HG03159 (cell line): Measurements from ENCODE around the gene PTPRN2.
"Not testable (repeated sequence)": the region's sequence is repeated elsewhere in the genome, so short reads cannot be mapped to it uniquely, and the experiment has no call there.

Experiments used
- ATAC-seq: cut with Tn5 transposase; IDR thresholded peaks from one replicate; pipeline ENCODE4 v1.9.1; 2021; ENCODE audit warnings: mild to moderate bottlenecking, moderate library complexity; ENCODE audit not compliant: unreplicated experiment

PTPRN2 gene

GRCh38 chr7:157565981-157566630 lies 1021.5 kb downstream of the PTPRN2 start:
- no peak for ATAC-seq

DNA sequence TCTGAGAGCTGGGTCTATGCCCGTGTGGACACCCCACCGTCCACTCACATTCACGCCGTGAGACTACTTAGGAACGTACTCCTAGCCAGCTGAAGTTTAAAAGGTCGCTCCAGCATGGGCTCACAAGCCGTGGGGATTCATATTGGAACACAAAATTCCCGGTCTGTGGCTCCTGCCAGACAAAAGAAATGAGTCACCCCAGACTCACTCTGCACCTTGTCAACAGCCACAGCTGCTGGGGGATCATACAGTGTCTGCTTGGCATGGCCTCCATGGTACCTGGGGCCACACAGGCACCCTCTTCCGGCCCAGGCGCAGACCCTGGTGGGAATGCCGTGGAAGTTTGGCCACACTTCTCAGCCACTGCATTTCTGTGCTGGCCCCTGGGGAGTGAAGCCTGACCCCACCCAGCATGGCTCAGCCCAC lies 1022.4 kb downstream of the PTPRN2 start:
- ATAC-seq = no peak

DNA sequence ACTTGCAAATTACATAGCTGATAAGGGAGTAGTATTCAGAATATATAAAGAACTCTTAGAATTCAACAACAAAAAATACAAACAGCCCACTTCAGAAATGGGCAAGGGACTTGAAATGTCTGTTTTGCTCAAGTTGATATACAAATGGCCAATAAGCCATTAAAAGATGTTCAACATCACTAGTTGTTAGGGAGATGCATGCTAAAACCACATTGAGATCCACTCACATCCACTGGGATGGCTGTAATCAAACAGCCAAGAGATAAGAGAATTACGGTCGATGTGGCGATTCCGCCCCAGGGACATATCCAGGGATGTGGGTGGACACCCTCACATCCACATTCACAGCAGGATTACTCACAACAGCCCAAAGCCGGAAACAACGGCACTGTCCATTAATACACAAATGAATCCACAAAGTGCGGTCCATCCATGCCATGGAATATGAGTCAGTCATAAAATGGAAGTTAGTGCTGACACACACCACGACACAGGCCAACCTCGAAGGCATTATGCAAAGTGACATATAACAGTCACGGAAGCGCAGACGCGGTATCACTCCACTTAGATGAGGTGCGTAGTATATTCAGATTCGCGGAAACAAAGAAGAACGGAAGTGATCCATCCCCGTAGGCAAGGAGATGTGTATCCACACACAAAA lies 1023.0 kb downstream of the PTPRN2 start:
- ATAC-seq = no peak

- not testable (repeated sequence) for ATAC-seq
These were observed 1024.0 kb downstream of the PTPRN2 start for GRCh38 chr7:157563467-157564135.

GRCh38 chr7:157562522-157563398 lies 1024.9 kb downstream of the PTPRN2 start:
- not testable (repeated sequence) for ATAC-seq

DNA sequence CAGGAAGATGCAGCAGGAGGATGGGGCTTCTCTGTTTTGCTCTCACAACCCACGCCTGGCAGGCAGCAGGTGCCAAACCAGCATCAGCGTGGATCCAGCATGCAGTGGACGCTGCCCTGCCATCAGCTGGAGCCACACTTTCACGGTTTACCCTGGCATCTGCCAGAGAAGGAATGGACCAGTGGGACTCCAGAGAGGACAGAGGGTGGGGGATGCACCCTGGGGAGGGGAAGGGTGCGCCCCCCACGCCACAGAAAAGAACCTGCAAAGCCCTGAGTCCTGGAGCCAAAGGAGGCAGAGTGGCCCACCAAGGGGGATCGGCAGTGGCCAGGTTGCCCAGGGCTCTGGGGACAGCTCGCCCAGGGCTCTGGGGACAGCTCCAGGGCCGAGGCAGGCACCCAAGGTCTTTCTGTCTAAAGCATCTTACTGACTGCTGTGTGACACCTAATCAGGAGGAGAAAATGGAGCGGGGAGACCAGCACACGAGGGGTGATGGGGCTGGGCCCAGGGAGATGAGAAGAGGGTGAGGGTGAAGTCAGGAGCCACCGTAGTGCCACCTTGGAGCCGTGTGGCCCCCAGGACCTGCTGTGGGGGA lies 1025.7 kb downstream of the PTPRN2 start:
- no peak for ATAC-seq

DNA sequence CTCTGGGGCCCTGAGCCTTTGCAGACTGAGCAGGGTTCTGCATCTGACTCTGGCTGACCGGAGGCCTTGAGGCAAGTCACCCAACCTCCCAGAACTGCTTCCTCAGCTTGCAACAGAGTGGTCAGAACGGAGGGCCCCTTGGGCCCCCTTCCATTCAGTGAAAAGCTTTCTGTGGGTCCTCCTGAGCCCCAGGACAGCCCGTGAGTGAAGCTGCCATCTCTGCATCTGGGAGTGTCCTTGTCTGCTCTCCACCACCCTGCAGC lies 1026.2 kb downstream of the PTPRN2 start:
- ATAC-seq = no peak

GRCh38 chr7:157560710-157561522 lies 1026.7 kb downstream of the PTPRN2 start:
- no peak for ATAC-seq

GRCh38 chr7:157560258-157560654 lies 1027.4 kb downstream of the PTPRN2 start:
- no peak for ATAC-seq

- ATAC-seq = no peak
These were observed 1027.9 kb downstream of the PTPRN2 start for GRCh38 chr7:157559596-157560257.

DNA sequence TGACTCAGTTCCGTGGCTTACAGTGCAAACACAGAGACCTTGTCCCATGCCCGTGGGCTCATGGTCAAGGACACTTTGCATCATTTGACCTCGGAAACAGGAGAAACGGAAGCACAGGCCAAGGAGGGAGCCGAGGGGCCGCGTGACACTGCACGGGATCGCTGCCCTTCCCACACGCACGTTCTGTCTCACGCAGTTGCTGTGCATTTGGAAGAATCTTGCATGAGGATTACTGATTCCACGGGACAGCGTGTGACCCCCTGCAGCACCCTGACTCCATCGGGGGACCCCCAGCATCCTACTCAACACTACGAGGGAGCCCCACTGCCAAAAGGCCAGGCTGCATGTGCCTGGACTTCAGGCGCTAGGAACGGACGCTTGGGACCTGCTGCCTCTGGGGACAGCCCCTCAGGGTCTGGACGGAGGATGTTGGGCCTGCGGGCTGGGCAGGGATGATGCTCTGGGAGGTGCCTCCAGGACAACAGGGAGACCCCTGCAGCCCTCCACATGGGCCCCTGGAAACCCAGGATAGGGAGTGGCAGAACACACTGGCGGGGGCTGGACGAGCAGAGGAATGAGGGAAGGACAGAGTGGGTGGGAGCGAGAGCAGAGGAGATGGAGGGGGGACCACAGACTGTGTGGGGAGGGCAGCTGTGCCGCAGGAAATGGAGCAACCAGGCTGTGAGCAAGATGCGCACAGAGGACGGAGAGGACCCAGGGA lies 1028.6 kb downstream of the PTPRN2 start:
- ATAC-seq = no peak

GRCh38 chr7:157558516-157558874 lies 1029.1 kb downstream of the PTPRN2 start:
- ATAC-seq = no peak

- no peak for ATAC-seq
These were observed 1029.6 kb downstream of the PTPRN2 start for GRCh38 chr7:157558061-157558460.

GRCh38 chr7:157557263-157557662 lies 1030.4 kb downstream of the PTPRN2 start:
- ATAC-seq = no peak

GRCh38 chr7:157556642-157556944 lies 1031.0 kb downstream of the PTPRN2 start:
- ATAC-seq = no peak

DNA sequence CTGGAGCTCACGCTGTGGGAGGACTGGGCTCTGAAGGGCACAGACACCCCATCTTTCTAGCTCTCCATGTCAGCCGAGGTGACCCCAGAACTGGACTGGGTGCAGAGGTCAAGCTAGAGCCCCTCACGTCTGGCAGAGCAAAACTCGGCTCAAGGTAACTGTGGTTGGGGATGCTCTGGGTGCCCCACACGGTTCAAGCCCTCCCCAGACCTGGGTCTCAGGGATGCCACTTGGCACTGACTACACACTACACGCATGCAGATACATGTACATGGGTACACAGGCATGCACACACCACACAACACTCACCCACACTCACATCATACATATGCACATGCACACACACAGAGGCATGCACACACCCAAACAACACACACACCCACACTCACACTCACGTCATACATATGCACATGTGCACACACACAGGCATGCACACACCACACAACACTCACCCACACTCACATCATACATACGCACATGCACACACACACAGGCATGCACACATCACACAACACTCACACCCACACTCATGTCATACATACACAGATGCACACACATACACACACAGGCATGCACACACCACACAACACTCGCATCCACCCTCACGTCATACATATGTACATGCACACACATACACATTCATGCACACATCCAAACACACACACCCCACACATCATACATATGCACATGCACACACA lies 1031.5 kb downstream of the PTPRN2 start:
- ATAC-seq = no peak

DNA sequence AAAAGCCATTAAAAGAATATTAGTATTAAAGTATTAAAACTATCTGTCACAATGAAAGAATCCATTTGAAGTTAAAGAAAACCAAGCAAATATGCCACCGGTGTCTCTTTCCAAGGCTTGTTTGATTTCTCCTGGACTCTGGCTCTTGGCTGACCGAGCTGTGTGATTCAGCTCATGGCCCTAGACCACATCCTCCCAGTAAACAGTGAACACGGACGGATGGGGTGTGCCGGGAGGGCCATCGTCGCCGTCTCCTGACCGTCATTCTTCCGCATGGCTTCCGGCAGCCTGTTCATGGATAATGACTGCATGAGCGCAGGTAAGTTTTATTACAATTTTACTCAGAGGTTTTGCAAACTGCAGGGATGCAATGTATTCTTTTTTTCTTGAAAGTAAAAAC lies 1032.3 kb downstream of the PTPRN2 start:
- no peak for ATAC-seq

- no peak for ATAC-seq
These were observed 1033.0 kb downstream of the PTPRN2 start for GRCh38 chr7:157554393-157555238.
